HepG2 (cell line): Measurements from ENCODE around the gene PPDPF. TPM values are rescaled to one million over a fixed set of nuclear protein-coding genes. Genes with fewer than 3 reads are reported as not detected.

Experiments used
- AHR ChIP-seq: IDR thresholded peaks from 2 replicates; pipeline ENCODE4 v1.6.1; 2018; ENCODE audit warnings: missing genetic modification reagents, missing compliant biosample characterization
- DMAP1 ChIP-seq: IDR thresholded peaks from 2 replicates; pipeline ENCODE4 v1.6.1; 2016
- FOXC1 ChIP-seq: sonication (generic); formaldehyde crosslinking; IDR thresholded peaks from 2 replicates; pipeline ENCODE4 v1.8.0; 2022; ENCODE audit warnings: mild to moderate bottlenecking, missing genetic modification reagents, borderline replicate concordance
- GABPB1 ChIP-seq: IDR thresholded peaks from 2 replicates; pipeline ENCODE4 v1.6.1; 2016; ENCODE audit warnings: mild to moderate bottlenecking, missing genetic modification reagents, moderate library complexity, missing compliant biosample characterization
- KDM2A ChIP-seq: sonication (generic); formaldehyde crosslinking; IDR thresholded peaks from 2 replicates; pipeline ENCODE4 v1.4.0; 2020; ENCODE audit warnings: low read depth, missing genetic modification reagents, borderline replicate concordance
- KLF16 ChIP-seq, 2 experiments: sonication (generic) in 1 of 2; formaldehyde crosslinking in 1 of 2; IDR thresholded peaks; 2 replicates each; pipeline versions ENCODE4 v1.6.1 to v1.8.0; 2016 to 2023; ENCODE audit warnings: missing genetic modification reagents in 2 of 2, missing compliant biosample characterization in 1 of 2
- MAFG ChIP-seq: sonication (generic); formaldehyde crosslinking; IDR thresholded peaks from 2 replicates; pipeline ENCODE4 v1.5.1; 2020; ENCODE audit warnings: mild to moderate bottlenecking, missing genetic modification reagents
- NRL ChIP-seq: sonication (generic); formaldehyde crosslinking; IDR thresholded peaks from 2 replicates; pipeline ENCODE4 v1.5.0; 2020; ENCODE audit warnings: missing genetic modification reagents, mild to moderate bottlenecking, moderate library complexity, borderline replicate concordance
- PRPF4 ChIP-seq: fragments of 200-400 bp; formaldehyde crosslinking; IDR thresholded peaks from 2 replicates; pipeline ENCODE4 v1.6.1; 2016; ENCODE audit warnings: low read length, low read depth; ENCODE audit not compliant: poor library complexity, severe bottlenecking
- RFXANK ChIP-seq: IDR thresholded peaks from 2 replicates; pipeline ENCODE4 v1.6.1; 2016
- SAP130 ChIP-seq: IDR thresholded peaks from 2 replicates; pipeline ENCODE4 v1.6.1; 2016; ENCODE audit warnings: low read depth
- SRY ChIP-seq: sonication (generic); formaldehyde crosslinking; IDR thresholded peaks from 2 replicates; pipeline ENCODE4 v1.8.0; 2022; ENCODE audit warnings: mild to moderate bottlenecking, missing genetic modification reagents
- ZBTB39 ChIP-seq: sonication (generic); formaldehyde crosslinking; IDR thresholded peaks from 2 replicates; pipeline ENCODE4 v1.5.0; 2020; ENCODE audit warnings: missing genetic modification reagents
- ZNF180 ChIP-seq: sonication (generic); formaldehyde crosslinking; IDR thresholded peaks from 2 replicates; pipeline ENCODE4 v1.4.0; 2020; ENCODE audit warnings: low read depth, missing genetic modification reagents, borderline replicate concordance
- ZNF225 ChIP-seq: sonication (generic); formaldehyde crosslinking; IDR thresholded peaks from 2 replicates; pipeline ENCODE4 v1.4.0; 2020; ENCODE audit warnings: mild to moderate bottlenecking, missing genetic modification reagents
- ZNF253 ChIP-seq: sonication (generic); formaldehyde crosslinking; IDR thresholded peaks from 2 replicates; pipeline ENCODE4 v1.8.0; 2022; ENCODE audit warnings: mild to moderate bottlenecking, missing genetic modification reagents, borderline replicate concordance
- ZNF263 ChIP-seq: sonication (generic); formaldehyde crosslinking; IDR thresholded peaks from 2 replicates; pipeline ENCODE4 v1.4.0; 2020; ENCODE audit warnings: missing genetic modification reagents
- ZNF296 ChIP-seq: sonication (generic); formaldehyde crosslinking; conservative IDR thresholded peaks from 2 replicates; pipeline ENCODE4 v1.5.0; 2020; ENCODE audit warnings: mild to moderate bottlenecking, missing genetic modification reagents
- ZSCAN25 ChIP-seq: sonication (generic); formaldehyde crosslinking; IDR thresholded peaks from 2 replicates; pipeline ENCODE4 v1.8.0; 2022; ENCODE audit warnings: mild to moderate bottlenecking, missing genetic modification reagents
- polyA plus RNA-seq, 8 experiments: library from polyadenylated mRNA; depleted of rRNA in 3 of 8; stranded (reverse) in 7 of 8; unstranded in 1 of 8; fragments of >200 nt; fragmentation: Illumina TruSeq in 4 of 8; extraction: Trizol in 4 of 8; gene quantifications; 2 replicates each; pipeline versions ENCODE4 v1.2.1 to v1.2.3, GENCODE V29; 2011 to 2016; ENCODE audit warnings: low read depth in 4 of 8, missing spikeins in 1 of 8, mixed read lengths in 1 of 8; ENCODE audit not compliant: insufficient read depth in 1 of 8
- total RNA-seq, 5 experiments: library from RNA; depleted of rRNA; stranded (reverse); fragments of >200 nt; fragmentation: Illumina TruSeq; extraction: Trizol; gene quantifications; 2 replicates each; pipeline ENCODE4 v1.2.3, GENCODE V29; 2016; ENCODE audit warnings: low read depth in 1 of 5
- TF ChIP-seq, protein P1 (sequence below): sonication (generic); formaldehyde crosslinking; IDR thresholded peaks from 2 replicates; pipeline ENCODE4 v1.5.0; 2020; ENCODE audit warnings: missing genetic modification reagents, mild to moderate bottlenecking, borderline replicate concordance
- TF ChIP-seq, protein P2 (sequence below): sonication (generic); formaldehyde crosslinking; IDR thresholded peaks from 2 replicates; pipeline ENCODE4 v1.4.0; 2020; ENCODE audit warnings: mild to moderate bottlenecking, missing genetic modification reagents
- TF ChIP-seq, protein P3 (sequence below): sonication (generic); formaldehyde crosslinking; IDR thresholded peaks from 2 replicates; pipeline ENCODE4 v1.4.0; 2020; ENCODE audit warnings: mild to moderate bottlenecking, missing genetic modification reagents

The PPDPF gene
- total and polyA plus RNA-seq, 2 of the 13 experiments (the other 11 are each of a cell fraction or from before 2014, with no cell fraction given), result 1.8 to 7.0 TPM

DNA sequence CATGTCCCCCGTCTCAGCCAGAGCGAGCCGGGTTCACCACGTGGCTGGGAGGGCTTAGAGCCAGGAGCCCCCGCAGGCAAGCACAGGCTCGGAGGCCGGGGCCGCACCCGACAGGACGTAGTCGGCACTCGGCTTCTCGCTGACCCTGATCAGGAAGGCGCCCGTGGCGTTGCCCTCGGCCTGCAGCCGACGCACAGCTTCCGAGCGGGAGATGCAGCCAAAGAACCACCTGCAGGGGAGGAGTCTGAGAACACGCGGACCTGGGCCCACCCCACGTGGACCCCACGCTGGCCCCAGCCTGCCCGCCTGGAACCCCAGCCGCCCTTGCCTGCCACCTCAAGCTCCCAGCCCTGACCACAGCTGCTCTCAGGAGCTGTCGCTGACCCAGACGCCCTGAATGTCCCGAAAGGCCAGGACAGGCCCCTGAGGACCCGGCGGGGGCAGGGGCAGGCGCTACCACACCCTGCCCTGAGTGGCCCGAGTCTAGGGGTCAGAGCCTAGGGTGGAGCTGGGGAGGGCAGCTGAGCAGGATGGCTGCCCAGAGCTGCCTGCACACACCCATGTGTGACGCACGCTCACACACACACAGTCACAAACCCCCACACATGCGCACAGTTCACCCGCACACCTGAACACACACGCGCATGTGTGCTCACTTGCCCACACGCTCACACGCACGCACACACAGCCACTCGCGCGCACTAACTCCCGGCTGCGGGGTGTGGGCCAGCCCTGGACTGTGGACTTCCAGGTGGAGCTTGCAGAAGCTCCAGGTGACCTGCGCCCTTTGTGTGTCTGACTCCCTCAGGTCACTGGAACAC, 14.5 kb downstream of the PPDPF start (continued):
- TF ChIP-seq, protein P1, sequence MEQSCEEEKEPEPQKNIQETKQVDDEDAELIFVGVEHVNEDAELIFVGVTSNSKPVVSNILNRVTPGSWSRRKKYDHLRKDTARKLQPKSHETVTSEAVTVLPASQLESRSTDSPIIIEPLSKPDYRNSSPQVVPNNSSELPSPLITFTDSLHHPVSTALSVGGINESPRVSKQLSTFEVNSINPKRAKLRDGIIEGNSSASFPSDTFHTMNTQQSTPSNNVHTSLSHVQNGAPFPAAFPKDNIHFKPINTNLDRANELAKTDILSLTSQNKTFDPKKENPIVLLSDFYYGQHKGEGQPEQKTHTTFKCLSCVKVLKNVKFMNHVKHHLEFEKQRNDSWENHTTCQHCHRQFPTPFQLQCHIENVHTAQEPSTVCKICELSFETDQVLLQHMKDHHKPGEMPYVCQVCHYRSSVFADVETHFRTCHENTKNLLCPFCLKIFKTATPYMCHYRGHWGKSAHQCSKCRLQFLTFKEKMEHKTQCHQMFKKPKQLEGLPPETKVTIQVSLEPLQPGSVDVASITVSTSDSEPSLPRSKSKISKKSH (CRISPR knock-in tag), result peak; percentile 21; the same call in 1 of the 2 replicates
- TF ChIP-seq ZNF225 (CRISPR knock-in tag) (peak; percentile 67; the same call in 1 of the 2 replicates), SRY (CRISPR knock-in tag) (0 out of 2 replicates have a peak, but pooled peaks have one; percentile 49), ZNF263 (CRISPR knock-in tag) (0 out of 2 replicates have a peak, but pooled peaks have one; percentile 26), ZNF180 (CRISPR knock-in tag) (no peak), ZNF253 (CRISPR knock-in tag) (no peak), ZBTB39 (peak; percentile 57; the same call in 1 of the 2 replicates), PRPF4 (no peak), SAP130 (CRISPR knock-in tag) (peak; percentile 22; the same call in 1 of the 2 replicates), RFXANK (CRISPR knock-in tag) (no peak), FOXC1 (CRISPR knock-in tag) (0 out of 2 replicates have a peak, but pooled peaks have one; percentile 50), NRL (peak; percentile 74), AHR (CRISPR knock-in tag) (0 out of 2 replicates have a peak, but pooled peaks have one; percentile 17), MAFG (CRISPR knock-in tag) (peak; percentile 60; the same call in 1 of the 2 replicates), KDM2A (CRISPR knock-in tag) (peak; percentile 45; the same call in 1 of the 2 replicates), GABPB1 (peak; percentile 28; the same call in 1 of the 2 replicates), ZSCAN25 (CRISPR knock-in tag) (peak; percentile 67; the same call in 1 of the 2 replicates), ZNF296 (CRISPR knock-in tag) (0 out of 2 replicates have a peak, but pooled peaks have one; percentile 45), KLF16 (CRISPR knock-in tag; IDR thresholded peaks at IDR 0.05) (0 out of 4 replicates have a peak, but pooled peaks of 1 of the 2 experiments have one; percentile 48), DMAP1 (CRISPR knock-in tag) (0 out of 2 replicates have a peak, but pooled peaks have one; percentile 20)
- TF ChIP-seq, protein P2, sequence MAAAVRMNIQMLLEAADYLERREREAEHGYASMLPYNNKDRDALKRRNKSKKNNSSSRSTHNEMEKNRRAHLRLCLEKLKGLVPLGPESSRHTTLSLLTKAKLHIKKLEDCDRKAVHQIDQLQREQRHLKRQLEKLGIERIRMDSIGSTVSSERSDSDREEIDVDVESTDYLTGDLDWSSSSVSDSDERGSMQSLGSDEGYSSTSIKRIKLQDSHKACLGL, result peak; percentile 22; the same call in 1 of the 2 replicates
- TF ChIP-seq, protein P3, sequence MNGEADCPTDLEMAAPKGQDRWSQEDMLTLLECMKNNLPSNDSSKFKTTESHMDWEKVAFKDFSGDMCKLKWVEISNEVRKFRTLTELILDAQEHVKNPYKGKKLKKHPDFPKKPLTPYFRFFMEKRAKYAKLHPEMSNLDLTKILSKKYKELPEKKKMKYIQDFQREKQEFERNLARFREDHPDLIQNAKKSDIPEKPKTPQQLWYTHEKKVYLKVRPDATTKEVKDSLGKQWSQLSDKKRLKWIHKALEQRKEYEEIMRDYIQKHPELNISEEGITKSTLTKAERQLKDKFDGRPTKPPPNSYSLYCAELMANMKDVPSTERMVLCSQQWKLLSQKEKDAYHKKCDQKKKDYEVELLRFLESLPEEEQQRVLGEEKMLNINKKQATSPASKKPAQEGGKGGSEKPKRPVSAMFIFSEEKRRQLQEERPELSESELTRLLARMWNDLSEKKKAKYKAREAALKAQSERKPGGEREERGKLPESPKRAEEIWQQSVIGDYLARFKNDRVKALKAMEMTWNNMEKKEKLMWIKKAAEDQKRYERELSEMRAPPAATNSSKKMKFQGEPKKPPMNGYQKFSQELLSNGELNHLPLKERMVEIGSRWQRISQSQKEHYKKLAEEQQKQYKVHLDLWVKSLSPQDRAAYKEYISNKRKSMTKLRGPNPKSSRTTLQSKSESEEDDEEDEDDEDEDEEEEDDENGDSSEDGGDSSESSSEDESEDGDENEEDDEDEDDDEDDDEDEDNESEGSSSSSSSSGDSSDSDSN (CRISPR knock-in tag), result peak; percentile 20; the same call in 1 of the 2 replicates
